Measurements from ENCODE around the gene GPR85.
"Not testable (repeated sequence)": the region's sequence is repeated elsewhere in the genome, so short reads cannot be mapped to it uniquely, and the experiment has no call there.

Gene GPR85

GRCh38 chr7:113054938-113055337 lies 31.7 kb downstream of the GPR85 start:
- DNase-seq (ENCODE audit: low read depth) = no peak
- TF ChIP-seq CTCF (IDR thresholded peaks at IDR 0.05; ENCODE audit: insufficient read depth, low read depth, low read length, missing control alignments) = no peak
- H3K4me3 ChIP-seq (ENCODE audit: low read length) = no peak overlapping the region

- not testable (repeated sequence) for DNase-seq (ENCODE audit: low read depth); H3K4me3 ChIP-seq (ENCODE audit: low read length)
Measured at GRCh38 chr7:113054272-113054671, 32.4 kb downstream of the GPR85 start.

GRCh38 chr7:113049221-113049620 lies 37.4 kb downstream of the GPR85 start:
- not testable (repeated sequence) for H3K4me3 ChIP-seq (ENCODE audit: low read length); DNase-seq (ENCODE audit: low read depth)

- no peak overlapping the region for H3K4me3 ChIP-seq (ENCODE audit: low read length)
- no peak for DNase-seq (ENCODE audit: low read depth)
- TF ChIP-seq CTCF (IDR thresholded peaks at IDR 0.05; ENCODE audit: insufficient read depth, low read depth, low read length, missing control alignments) = no peak
Measured at GRCh38 chr7:113046453-113046852, 40.2 kb downstream of the GPR85 start.

- TF ChIP-seq CTCF (IDR thresholded peaks at IDR 0.05; ENCODE audit: insufficient read depth, low read depth, low read length, missing control alignments) = no peak
- H3K4me3 ChIP-seq (ENCODE audit: low read length) = no peak overlapping the region
- DNase-seq (ENCODE audit: low read depth) = no peak
Measured at GRCh38 chr7:113045379-113045778, 41.2 kb downstream of the GPR85 start.

GRCh38 chr7:113044394-113044793 lies 42.2 kb downstream of the GPR85 start:
- no peak for DNase-seq (ENCODE audit: low read depth)
- H3K4me3 ChIP-seq (ENCODE audit: low read length) = no peak overlapping the region
- TF ChIP-seq CTCF (IDR thresholded peaks at IDR 0.05; ENCODE audit: insufficient read depth, low read depth, low read length, missing control alignments) = no peak

GRCh38 chr7:113040849-113041248 lies 45.8 kb downstream of the GPR85 start:
- no peak overlapping the region for H3K4me3 ChIP-seq (ENCODE audit: low read length)
- no peak for DNase-seq (ENCODE audit: low read depth)
- no peak for TF ChIP-seq CTCF (IDR thresholded peaks at IDR 0.05; ENCODE audit: insufficient read depth, low read depth, low read length, missing control alignments)

GRCh38 chr7:113033959-113034358 lies 52.7 kb downstream of the GPR85 start:
- DNase-seq (ENCODE audit: low read depth) = no peak
- no peak for TF ChIP-seq CTCF (IDR thresholded peaks at IDR 0.05; ENCODE audit: insufficient read depth, low read depth, low read length, missing control alignments)
- H3K4me3 ChIP-seq (ENCODE audit: low read length) = no peak overlapping the region
